Measurements from ENCODE around the gene EMC8.

Gene EMC8

DNA sequence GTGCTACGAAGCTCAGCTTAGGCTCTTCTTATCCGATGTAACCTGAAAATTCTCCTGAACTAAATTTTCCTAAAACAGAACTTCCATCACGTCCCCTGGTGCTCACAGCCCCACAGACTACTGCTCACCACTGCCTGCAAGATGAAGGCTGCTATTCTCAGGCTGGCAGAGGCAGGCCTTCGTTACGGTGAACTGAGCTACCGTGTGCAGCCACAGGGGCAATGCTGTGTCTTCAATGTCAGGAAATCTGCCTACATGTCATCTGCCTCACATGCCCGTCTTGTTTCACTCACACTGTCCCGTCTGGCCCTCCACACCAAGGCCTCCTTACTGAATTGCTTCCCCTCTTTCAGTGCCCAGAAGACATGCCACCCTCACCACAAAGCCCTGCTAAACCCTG is 15.9 kb downstream of the EMC8 start:
- DNase-seq (ENCODE audit: low read depth) = no peak

DNA sequence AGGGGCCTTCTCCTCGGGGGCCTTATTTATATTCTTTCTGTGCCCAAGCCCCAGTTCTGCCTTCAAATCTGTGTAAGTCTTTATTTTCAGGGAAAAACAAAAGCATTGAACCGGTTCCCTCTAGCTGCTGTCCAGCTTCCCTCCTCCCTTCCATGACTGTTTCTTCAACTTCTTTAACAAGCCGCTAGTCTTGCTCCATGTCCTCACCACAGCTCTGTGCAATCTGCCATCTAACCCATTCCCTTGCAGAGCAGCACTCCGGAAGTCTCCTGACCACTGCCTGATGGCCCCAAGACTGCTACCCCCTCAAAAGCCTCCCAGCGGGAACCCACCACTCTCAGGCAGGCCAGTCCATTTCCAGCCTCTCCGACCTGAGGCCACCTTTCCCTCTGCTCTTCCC is 16.9 kb downstream of the EMC8 start:
- no peak for DNase-seq (ENCODE audit: low read depth)

DNA sequence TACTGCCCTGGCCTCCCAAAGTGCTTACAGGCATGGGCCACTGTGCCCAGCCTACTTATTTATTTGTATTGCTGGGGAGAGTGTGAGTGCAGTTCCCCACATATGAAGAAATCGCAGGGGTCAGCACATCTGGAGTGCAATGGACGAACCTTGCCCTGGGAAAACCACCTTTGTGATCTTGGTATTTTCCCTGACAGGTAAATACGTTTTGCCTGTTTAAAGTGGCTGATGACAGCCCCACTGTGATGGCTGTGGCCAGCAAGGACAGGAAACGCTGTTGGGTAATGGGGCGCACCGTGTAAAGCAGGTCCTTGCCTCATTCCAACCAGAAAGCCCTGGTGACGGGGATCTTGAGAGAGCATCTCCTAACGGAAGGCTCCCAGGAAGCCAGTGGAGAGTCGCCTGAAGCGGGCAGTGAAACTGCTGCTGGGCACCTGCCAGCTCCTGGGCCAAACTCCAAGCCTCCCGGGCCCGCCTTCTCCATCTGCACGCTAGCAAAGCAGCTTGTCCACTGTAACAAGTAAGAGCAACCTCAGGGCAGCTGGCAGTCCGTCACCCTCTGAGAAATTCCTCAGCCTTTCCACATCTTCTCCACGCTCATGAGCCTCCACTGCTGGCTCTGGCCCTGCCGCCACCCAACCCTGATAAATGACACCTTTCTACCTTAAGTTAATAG is 17.5 kb downstream of the EMC8 start:
- no peak for DNase-seq (ENCODE audit: low read depth)

DNA sequence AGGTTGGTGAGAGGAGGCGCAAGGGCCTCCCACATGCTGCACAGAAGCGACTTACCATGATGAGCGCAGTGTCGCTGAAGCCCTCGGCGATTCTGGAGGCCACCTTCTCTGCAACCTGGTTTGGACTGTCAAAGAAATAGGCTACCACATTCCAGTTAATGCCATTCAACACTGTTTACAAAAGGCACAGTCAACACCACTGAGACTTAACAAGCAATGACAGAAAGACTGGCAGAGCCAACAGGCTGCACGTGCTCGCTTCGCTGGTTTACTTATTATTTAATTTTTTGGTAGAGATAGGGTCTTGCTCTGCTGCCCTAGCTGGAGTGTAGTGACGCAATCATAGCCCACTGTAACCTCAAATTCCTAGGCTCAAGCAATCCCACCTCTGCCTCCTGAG is 18.2 kb downstream of the EMC8 start:
- DNase-seq (ENCODE audit: low read depth) = no peak

DNA sequence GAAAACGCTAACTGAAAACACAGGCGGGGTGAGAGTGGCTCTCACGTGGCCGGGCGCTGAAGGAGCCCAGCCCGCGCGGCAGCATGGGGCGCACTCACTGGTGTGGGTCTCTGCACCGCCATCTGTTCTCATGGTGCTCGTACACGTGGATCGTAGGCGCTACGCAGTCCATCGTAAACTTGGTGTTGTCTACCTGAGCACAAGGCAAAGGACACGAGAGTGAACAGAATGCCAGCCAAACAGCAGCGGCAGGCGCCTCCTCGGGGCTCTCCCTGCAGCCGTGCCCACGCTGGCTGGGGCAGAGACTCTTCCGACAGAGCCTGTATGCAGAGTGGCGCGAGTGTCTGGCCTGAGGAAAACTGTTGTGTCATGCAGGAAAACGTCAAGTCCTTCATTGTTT is 19.1 kb downstream of the EMC8 start:
- DNase-seq (ENCODE audit: low read depth) = no peak

DNA sequence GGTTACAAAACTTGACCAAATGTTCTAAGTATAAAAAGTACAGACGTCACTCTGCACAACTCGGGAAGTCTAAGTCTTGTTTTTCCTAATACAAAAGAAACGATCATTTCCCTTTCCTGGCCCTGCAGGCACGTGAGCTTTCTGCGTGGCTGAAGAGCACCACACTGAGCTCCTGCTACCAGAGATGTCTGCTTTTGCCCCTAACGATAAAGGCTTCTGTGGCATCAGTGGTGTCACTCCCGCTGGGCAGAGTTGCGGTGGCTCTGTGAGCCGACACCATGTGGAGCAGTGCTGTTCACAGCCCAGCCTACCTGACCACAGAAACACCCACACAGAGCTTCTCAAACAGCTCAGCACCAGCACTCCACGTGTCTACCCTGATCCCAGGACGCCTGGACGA is 20.5 kb downstream of the EMC8 start:
- DNase-seq (ENCODE audit: low read depth) = no peak

DNA sequence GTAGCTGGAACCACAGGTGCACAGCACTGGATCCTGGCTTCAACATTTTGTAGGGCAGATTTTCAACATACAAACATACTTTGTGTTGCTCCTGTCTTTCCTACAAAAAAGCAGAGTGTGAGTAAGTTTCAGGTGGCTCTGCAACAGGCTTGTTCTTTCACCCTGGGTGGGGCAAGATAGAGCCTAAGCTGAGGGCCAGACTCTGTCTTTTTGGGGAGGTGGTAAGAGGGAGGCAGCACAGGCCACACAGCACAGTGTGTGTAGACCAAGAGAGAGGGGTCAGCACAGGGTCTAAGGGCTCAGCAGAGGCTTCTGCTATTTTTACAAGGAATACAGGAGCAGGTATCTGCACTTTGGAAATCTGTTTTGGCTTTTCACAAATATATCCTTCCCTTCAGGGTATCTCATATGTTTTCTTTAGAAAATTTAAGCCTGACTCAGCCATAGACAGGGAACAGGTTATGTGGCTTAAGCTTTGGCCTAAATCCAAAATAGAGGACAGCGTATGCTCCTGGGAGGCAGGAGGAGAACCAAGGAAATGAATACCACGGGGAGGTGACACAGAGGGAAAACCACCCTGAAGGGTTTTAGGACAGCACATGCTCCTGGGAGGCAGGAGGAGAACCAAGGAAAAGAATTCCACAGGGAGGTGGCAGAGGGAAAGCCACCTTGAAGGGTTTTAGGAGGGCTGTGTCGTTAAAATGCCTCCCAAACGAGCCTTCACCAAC is 21.6 kb downstream of the EMC8 start:
- no peak for DNase-seq (ENCODE audit: low read depth)

DNA sequence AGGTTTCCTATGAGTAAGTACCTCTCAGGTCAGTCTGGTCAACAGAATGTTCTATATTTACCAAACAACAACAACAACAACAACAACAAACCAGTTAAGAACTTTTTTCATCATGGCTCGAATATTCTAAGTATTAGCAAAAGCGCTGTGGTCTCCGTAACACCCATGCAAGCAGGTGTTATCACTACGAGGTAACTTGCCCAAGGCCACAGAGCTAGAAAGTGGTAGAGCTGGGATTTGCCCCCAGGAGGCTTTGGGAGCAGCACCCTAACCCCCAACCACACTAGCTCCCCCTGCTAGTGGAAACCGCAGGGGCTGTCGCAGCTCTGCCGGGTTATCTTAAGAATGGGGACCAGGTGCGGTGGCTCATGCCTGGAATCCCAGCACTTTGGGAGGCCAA is 24.5 kb downstream of the EMC8 start:
- no peak for DNase-seq (ENCODE audit: low read depth)

DNA sequence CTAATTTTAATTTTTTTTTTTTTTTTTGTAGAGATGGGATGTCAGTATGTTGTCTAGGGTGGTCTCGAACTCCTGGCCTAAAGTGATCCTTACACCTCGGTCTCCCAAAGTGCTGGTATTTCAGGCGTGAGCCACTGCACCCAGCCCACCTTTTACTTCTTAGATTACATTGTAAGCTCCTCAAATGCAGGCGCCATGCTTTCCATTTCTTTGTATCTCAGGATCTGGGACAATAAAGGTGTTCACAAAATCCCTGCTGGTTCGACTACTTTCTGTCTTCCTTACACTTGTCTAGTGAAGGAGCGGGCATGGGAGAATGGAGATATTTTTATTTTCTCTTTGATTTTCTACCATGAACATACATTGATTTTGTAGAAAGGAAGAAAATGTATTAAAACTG is 25.2 kb downstream of the EMC8 start:
- DNase-seq (ENCODE audit: low read depth) = no peak

DNA sequence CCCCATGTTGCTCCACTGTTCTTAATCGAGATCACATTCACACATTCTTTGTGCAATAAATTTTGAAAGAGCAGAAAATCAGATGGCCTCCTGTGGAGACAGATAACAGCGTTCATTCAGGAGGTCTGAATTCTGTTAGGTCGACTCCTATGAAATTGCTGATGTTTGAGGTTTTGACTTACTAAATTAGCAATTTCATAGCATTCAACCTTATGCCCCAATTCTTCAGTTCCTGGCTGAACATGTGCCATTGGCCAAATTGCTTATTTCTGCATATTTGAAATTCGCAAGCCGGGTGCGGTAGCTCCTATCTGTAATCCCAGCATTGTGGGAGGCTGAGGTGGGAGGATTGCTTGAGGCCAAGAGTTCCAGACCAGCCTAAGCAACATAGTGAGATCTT is 26.3 kb downstream of the EMC8 start:
- no peak for DNase-seq (ENCODE audit: low read depth)

DNA sequence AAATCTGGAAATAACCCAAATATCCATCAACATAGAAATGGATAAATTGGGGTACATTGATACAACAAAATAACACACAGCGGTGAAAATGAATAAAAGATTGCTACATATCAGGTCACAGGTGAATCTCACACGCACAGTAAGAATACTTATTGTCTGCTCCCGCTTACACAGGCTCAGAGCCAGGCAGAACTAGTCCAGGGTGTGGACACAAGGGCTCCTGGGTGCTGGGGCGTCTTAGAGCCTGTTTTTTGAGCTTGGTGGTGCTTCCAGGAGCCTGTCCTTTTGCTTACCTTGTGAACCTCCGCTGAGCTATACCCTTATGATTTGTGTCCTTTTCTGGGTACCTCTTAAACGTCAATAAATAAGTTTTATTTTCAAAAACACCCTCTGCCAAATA is 28.6 kb downstream of the EMC8 start:
- no peak for DNase-seq (ENCODE audit: low read depth)

DNA sequence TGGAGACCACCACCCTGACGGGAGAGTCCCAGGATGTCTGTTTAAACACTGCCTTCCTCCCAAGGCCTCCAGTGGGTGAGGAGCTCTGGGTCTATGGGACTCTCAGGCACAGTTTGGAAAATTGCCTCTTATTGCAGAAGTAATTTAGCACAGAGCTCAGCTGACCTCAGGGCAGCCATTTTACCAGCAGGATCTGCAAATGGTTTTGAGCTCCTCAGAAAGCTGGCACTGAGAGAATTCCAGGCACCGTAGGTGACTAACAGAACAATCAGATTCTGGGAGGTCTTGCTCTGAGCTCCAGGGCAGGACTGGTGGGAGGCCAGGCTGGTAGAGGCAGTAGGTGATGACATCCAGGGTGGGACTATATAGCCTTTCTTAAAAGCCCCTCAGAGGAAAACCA is 31.1 kb downstream of the EMC8 start:
- DNase-seq (ENCODE audit: low read depth) = no peak

DNA sequence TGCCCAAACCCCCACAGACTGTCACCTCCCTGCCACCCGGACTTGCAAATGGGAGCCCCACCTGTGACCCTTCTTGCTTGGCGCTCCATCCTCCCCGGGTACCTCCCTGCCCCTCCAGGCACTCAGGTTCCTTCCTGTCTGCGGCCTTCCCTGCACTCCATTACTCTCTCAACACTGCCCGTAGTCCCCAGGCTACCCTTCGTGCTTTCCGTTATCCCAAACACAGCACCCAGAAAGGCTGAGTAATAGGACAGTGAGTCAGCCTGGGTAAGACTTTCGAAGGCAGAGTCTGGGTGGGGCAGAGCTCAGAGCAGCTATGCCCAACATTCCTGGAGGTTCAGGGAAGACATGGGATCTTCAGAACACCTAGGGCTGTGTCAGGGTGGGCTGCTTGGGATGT is 31.8 kb downstream of the EMC8 start:
- DNase-seq (ENCODE audit: low read depth) = no peak

DNA sequence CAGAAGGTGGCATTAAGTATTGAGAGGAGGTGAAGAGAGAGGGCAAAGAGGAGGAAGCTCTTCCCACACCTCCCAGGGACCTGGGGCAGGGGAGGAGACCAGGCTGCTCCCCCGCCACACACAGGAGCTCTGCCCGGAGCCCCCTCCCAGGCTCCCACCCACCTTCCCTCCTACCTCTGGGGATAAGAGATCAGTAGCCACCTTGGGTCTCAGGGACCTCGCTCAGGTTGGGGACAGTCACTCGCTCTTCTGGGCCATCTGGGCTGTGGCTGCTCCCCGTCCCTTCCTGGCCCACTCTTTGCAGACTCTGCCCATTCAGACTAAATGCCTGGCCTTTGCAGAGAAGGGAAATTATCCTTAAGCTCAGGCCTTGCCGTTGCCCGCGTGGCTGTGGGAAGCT is 33.6 kb downstream of the EMC8 start:
- DNase-seq (ENCODE audit: low read depth) = no peak

DNA sequence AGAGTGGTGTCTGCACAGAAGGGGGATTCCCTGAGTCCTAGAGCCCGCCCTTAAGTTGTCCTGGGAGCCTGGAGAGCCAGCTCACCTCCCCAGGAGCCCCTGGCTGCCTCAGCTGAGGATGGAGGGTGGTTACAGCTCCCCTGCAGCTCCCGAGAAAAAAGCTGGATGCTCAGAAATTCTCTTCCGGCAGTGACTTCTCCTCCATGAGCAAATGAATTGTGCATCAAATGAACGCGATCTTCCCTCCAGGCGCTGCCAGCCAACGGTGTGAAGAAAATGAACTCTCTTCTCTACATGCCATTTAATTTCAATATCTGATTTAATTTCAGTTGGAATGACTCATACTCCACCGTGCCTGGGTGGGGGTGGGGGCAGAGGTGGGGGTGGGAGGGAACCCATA is 34.1 kb downstream of the EMC8 start:
- DNase-seq (ENCODE audit: low read depth) = no peak

DNA sequence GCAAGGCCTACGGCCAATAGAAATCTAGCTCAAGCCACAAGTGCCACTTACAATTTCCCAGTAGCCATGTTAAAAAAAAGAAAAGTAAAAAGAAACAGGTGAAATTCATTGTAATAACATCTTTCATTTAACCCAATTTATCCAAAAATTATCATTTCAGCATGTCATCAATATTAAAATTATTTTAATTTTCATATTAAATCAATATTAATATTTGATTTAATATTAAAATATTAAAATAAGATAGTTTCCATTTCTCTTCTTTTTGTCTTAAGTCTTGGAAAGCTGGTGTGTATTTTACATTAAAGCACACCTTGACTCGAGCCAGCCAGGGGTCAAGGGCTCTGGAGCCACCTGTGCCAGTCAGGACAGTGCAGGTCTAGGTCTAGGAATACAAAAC is 35.7 kb downstream of the EMC8 start:
- DNase-seq (ENCODE audit: low read depth) = no peak

DNA sequence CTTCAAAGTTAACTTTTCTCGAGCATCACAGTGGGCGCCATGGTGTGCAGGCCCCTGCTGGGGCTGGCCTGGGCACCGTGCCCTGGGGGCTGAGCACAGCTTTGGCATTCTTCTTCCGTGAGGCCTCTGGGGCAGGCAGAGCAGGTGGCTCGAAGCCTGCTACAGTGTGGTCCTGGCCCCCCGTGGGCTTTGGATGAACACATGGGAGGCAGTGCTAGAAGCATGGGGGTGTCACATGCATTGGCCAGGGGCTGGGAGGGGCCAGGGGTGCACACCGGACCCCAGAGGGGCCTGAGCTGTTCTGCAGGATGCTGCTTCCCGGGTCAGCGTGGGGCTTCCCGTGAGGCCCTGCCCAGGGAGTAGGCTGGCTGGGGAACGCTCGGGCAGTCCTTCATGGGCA is 36.4 kb downstream of the EMC8 start:
- DNase-seq (ENCODE audit: low read depth) = no peak

DNA sequence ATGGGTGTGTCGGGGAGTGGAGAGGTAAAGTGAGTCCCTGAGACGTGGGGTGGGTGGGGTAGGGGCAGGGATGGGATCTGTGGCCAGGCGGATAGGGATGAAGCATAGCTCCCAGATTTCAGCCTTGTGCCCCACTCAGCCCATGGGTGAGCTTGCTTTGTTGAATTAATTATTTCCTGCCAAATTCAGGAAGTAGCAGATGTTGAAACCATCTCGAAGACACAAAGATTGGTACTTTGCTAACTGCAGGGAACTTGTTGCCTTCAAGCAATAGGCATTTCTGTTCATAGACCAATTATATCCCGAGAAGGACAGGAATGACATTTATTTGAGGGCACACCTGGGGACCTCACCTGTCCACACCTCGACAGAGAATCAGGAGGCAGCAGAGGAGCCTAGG is 37.5 kb downstream of the EMC8 start:
- DNase-seq (ENCODE audit: low read depth) = no peak

DNA sequence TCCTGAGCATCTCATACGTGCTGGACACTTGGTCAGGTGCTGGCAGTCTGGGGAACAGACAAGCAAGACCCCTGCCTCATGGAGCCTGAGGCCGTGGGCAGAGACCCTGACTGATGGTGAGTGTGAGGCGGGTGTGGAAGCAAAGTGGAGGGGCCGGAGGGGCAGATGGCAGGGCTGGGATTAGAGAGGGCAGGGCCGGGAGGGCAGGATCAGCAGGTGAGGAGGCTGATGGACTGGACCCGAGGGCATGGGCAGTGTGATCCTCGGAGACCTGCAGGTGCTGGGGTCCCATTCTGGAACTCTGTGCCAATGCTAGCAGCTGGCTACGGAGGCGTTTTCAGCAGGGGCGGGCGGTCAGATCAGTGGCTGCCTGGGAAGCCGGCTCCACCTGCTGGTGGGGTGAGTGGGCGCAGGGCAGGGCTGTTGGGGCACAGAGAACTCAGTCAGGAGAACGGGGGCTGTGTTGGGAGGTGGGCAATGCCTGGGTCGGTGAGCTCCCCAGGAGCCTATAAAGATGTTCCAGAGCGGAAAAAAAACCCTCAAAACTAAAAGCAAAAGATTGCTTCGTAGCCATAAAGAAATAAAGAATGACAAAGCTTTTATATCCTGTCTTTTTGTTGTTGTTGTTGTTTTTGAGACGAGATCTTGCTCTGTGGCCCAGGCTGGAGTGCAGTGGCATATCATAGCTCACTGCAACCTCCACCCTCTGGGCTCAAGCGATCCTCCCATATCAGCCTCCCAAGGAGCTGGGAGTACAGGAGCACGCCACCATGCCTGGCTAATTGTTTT is 39.5 kb downstream of the EMC8 start:
- DNase-seq (ENCODE audit: low read depth) = no peak

DNA sequence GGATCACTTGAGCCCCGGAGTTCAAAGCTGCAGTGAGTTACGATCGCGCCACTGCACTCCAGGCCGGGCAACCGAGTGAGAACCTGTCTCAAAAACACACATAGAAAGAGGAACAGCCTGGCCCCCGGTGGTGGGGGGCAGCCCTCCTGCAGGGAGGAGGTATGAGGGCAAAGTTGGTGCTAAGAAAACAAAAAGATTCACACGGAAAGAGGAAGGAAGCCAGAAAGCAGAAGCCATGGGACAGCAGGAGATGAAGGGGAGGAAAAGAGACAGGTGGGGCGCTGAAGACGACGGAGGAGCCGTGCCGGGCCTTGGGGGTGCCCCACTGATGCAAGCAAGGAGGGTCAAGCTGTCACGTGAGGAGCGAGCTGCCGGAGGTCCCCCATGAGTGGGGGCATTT is 40.2 kb downstream of the EMC8 start:
- DNase-seq (ENCODE audit: low read depth) = no peak

DNA sequence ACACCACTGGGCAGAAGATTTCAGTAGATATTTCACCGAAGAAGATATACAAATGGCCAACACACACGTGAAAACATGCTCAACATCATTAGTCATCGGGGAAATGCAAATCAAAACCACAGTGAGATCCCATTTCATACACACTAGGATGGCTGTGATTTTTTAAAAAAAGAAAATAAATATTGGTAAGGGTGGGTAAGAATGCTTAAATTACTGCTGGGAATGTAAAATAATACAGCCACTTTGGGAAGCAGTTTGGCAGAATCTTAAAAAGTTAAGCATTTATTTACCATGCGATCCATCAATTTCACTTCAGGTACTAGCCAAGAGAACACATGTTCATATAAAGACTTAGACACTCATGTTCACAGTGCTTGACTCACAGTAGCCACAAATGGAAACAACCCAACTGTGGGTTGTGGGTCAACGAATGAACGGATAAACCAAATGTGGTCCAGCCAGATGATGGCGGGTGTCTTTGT is 42.0 kb downstream of the EMC8 start:
- DNase-seq (ENCODE audit: low read depth) = no peak

DNA sequence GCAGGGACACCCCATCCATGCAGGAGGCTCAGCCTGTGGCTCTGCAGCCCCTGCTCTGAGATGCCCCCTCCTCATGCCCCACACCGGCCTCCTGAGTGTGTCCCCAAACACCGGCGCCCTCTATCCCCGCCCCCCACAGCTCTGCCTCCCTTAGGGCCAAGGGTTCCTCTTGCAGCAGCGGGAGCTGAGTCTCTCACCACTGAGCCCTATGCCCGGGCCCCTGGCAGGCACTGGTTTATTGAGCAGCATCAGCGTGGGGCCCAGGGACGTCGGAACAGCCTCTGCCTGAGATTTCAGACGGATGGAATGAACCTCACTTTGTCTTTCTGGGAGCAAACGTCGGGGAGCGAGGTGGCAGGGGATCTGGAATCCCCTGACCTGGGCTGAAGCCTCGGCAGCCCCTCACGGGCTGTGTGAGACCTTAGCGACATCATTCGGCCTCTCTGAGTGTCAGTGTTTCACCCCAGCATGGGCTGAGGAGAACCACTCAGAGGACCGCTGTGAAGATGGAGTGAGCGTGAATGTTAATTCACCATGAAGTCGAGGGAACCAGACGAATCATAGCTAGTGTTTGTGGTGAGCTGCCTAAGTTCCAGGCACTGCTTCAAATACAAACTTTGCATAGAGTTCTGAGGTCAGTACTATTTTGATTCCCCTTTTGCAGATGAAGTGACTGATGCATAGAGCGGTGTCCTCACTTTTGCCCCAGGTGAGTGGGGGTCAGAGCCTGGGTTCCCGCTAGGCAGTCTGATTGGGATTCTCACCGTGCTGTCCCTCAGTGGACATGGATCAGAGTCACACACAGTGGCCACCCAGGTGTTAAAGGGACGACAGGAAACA is 43.2 kb downstream of the EMC8 start:
- no peak for DNase-seq (ENCODE audit: low read depth)
